Gastrocnemius medialis (tissue), 4 donors: ENCODE data around the gene CHML.
"Not testable (repeated sequence)": the region's sequence is repeated elsewhere in the genome, so short reads cannot be mapped to it uniquely, and the experiment has no call there.

ENCODE experiments used
- CTCF ChIP-seq, 5 experiments: fragments of 450-650 bp in 3 of 5; fragments of 200-600 bp in 2 of 5; sonication (generic) in 2 of 5; IDR thresholded peaks in 4 of 5; conservative IDR thresholded peaks in 1 of 5; 1 replicate in 4 of 5; 2 replicates in 1 of 5; pipeline ENCODE4 v1.5.1; 2016 to 2019; ENCODE audit warnings: antibody characterized with exemption in 5 of 5, mild to moderate bottlenecking in 3 of 5, moderate library complexity in 3 of 5
- POLR2A ChIP-seq, 2 donors: fragments of 450-650 bp; IDR thresholded peaks; one replicate each; pipeline ENCODE4 v1.6.1; 2017; ENCODE audit warnings: antibody characterized with exemption in 2 of 2, mild to moderate bottlenecking in 2 of 2, moderate library complexity in 2 of 2

GRCh38 chr1:241659016-241659415, 18.8 kb upstream of the CHML start:
- TF ChIP-seq CTCF (IDR thresholded peaks at IDR 0.05 in 4 of 5, conservative IDR thresholded peaks at IDR 0.05 in 1 of 5); POLR2A (IDR thresholded peaks at IDR 0.05): not testable (repeated sequence)
